Measurements from ENCODE around the gene KLHL30. TPM values are rescaled to one million over a fixed set of nuclear protein-coding genes. Genes with fewer than 3 reads are reported as not detected.

KLHL30 gene
- total and polyA plus RNA-seq, 3 donors from 2014 or later, result 0.16 to 0.37 (median 0.29) TPM

DNA sequence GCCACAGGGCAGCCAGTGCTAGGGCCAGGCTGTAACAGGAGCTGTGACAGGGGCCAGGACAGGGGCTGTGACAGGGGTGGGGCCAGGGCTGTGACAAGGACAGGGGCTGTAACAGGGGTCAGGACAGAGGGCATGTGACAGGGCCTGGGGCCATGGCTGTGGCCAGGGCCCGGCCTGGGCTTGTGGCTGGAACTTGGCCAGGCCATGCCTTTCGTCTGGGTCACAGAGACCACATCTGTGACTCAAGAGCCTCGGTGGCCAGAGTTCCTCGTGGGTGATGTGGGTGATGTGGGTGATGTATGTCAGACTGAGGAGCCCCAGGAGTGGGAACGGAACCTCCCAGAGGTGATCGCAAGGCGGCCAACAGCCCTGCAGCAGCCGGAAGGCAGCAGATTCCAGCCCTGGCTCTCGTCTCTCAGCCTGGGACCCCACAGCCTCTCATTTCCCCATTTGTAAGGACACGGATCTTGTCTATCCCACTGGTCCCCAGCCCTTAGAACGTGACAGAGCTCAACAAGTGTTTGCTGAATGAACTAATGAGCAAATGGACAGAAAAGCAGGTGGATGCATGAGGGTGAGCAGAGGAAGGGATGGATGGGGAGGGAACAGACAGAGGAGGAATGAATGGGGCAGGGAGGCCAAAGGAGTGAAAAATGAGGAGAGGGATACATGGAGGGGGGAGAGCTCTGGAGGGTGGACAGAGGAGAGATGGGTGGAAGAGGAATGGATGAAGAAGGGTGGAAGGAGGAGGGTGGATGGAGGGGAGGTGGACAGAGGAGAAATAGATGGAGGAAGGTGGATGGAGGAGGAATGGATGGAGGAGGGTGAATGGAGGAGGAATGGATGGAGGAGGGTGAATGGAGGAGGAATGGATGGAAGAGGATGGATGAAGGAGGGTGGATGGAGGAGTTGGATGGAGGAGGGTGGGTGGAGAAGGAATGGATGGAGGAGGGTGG, 21.0 kb upstream of the KLHL30 start:
- H3K4me3 ChIP-seq, result no peak overlapping the region
- no peaks in the 10 kb centered on the region for H3K36me3 ChIP-seq (ENCODE audit: low read depth, missing control alignments)
- no peaks in the 10 kb centered on the region for H3K9me3 ChIP-seq
- no peak overlapping the region for H3K27ac ChIP-seq
- intact Hi-C loops (cut with DNase I; ENCODE audit: low total_unique reads), result no loop called here
- WGBS, 2 donors, result 73 to 79% methylated on average over 10 to 11 of the region's 11 CpGs
- H3K27me3 ChIP-seq, result no peaks in the 10 kb centered on the region
- no peak for DNase-seq
- TF ChIP-seq, protein P1, sequence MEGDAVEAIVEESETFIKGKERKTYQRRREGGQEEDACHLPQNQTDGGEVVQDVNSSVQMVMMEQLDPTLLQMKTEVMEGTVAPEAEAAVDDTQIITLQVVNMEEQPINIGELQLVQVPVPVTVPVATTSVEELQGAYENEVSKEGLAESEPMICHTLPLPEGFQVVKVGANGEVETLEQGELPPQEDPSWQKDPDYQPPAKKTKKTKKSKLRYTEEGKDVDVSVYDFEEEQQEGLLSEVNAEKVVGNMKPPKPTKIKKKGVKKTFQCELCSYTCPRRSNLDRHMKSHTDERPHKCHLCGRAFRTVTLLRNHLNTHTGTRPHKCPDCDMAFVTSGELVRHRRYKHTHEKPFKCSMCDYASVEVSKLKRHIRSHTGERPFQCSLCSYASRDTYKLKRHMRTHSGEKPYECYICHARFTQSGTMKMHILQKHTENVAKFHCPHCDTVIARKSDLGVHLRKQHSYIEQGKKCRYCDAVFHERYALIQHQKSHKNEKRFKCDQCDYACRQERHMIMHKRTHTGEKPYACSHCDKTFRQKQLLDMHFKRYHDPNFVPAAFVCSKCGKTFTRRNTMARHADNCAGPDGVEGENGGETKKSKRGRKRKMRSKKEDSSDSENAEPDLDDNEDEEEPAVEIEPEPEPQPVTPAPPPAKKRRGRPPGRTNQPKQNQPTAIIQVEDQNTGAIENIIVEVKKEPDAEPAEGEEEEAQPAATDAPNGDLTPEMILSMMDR (IDR thresholded peaks at IDR 0.05), result no peak
- TF ChIP-seq POLR2A (IDR thresholded peaks at IDR 0.05), result no peak
- H3K4me1 ChIP-seq, result no peaks in the 10 kb centered on the region

DNA sequence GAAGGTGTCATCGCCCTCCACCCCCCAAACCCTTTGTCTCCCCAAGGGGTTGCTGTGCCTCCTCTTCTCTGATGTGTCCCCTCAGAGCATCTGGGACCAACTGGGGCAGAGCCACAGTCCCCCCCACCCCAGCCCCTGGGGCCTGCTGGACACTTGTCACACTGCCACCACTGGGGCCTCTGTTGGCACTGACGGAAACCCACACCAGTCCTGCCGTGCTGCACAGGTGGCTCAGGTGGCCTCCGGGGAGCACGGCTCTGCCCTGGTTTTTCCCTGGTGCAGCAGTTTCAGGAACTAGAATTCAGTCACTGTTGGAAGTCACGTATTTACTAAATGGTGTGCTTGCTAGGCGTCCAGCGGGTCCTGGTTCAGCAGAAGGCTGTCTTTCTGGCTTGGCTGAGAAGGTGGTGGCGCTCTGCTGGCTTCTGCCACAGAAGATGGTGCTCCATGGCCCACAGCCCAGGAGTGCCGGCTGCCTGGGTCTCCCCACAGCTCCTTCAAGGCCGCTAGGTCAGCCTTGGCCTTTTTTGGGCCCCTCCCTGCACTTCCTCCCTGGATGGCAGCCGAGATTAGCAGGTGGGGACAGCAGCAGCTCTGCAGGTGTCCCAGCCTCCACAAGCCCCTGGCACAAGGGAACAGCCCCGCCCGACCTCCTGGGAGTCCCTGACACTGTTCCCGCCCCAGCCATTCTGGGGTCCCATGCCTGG, 18.6 kb upstream of the KLHL30 start:
- Histone ChIP-seq H3K9me3 (no peaks in the 10 kb centered on the region), H3K36me3 (ENCODE audit: low read depth, missing control alignments) (no peaks in the 10 kb centered on the region), H3K27ac (no peak overlapping the region), H3K4me1 (no peaks in the 10 kb centered on the region), H3K27me3 (no peaks in the 10 kb centered on the region), H3K4me3 (no peak overlapping the region)
- TF ChIP-seq, protein P1 (IDR thresholded peaks at IDR 0.05), result no peak
- no peak for TF ChIP-seq POLR2A (IDR thresholded peaks at IDR 0.05)
- DNase-seq, result no peak
- intact Hi-C loops (cut with DNase I; ENCODE audit: low total_unique reads), result no loop called here
- 65 to 71% methylated on average over 6 to 15 of the region's 15 CpGs for WGBS, 2 donors

DNA sequence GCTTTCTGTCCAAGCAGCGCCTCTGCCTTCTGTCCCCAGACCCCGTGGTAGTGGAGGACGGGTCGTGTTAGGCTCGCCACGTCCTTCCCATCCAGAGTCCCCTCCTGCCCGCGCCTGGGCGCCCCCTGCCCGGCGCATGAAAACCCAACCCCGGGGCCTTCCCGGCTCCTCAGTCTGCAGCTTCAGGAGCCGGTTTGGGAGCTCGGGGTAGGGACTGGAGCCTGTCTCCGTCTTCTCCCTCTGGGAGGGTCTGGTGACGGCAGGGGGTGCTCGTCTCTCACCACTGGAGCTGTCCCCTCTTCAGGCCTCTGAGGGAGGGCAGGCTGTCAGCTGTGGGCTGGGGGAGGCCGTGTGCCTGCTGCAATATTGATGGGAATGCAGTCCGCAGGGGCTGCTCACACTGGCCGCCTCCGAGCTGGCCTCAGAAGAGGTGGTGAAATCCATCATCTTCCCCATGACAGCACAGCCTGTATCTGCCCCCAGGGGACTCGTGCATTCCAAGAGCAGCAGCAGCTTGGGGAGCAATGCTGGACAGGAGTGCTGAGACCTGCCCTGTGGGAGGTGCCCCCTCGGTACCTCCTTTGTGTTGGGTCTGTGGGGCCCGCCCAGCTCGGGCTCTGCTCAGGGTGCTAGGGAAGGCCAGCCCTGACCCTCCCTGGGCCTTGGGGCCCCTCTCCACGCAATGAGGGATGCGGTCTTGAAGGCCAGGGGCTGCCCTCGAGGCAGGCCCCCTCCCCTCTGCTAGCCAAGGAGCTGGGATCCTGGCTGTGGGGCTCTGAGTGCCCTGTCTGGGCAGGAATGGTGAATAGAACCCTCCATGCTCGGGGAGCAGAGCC, 17.8 kb upstream of the KLHL30 start:
- TF ChIP-seq, protein P1 (IDR thresholded peaks at IDR 0.05), result no peak
- TF ChIP-seq POLR2A (IDR thresholded peaks at IDR 0.05), result no peak
- WGBS, 2 donors, result 56 to 80% methylated on average over 1 to 30 of the region's 30 CpGs
- H3K27ac ChIP-seq, result no peak overlapping the region
- intact Hi-C loops (cut with DNase I; ENCODE audit: low total_unique reads), result no loop called here
- no peaks in the 10 kb centered on the region for H3K36me3 ChIP-seq (ENCODE audit: low read depth, missing control alignments)
- no peaks in the 10 kb centered on the region for H3K9me3 ChIP-seq
- no peak overlapping the region for H3K4me3 ChIP-seq
- no peaks in the 10 kb centered on the region for H3K27me3 ChIP-seq
- no peak for DNase-seq
- no peaks in the 10 kb centered on the region for H3K4me1 ChIP-seq

DNA sequence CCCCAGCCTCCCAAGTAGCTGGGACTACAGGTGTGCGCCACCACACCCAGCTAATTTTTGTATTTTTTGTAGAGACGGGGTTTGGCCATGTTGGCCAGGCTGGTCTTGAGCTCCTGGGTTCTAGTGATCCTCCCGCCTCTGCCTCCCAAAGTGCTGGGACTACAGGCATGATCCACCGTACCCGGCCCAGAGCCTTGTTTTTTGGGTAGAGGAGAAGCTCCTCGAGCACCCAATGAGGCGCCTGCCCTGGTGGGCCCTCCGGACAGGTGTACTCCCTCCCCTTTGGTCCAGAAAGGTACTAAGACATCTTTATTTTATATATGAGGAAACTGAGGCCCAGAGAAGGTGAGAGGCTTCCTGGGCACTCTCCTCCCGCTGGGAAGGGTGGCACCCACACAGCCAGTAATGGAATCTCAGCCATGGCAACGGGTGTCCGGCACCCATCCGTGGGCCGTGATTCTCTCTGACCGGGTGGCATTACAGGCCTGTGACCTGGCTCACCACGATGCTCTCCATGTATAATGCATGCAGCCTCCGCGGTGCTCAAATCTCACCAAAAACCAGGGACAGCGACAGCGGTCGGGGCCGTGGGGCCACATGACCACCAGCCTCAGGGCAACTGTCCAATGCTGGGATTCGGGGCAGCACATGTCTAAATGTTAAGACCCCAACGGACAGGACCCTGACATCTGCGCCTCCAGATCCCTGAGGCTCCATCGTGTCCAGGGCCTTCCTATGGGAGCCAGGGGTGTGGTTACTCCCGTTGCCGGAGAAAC, 16.8 kb upstream of the KLHL30 start:
- no peak for DNase-seq
- H3K36me3 ChIP-seq (ENCODE audit: low read depth, missing control alignments), result no peaks in the 10 kb centered on the region
- no peaks in the 10 kb centered on the region for H3K9me3 ChIP-seq
- H3K27me3 ChIP-seq, result no peaks in the 10 kb centered on the region
- WGBS, 2 donors, result 85 to 88% methylated on average over 17 to 27 of the region's 27 CpGs
- intact Hi-C loops (cut with DNase I; ENCODE audit: low total_unique reads), result no loop called here
- no peaks in the 10 kb centered on the region for H3K4me1 ChIP-seq
- TF ChIP-seq POLR2A (IDR thresholded peaks at IDR 0.05), result no peak
- TF ChIP-seq, protein P1 (IDR thresholded peaks at IDR 0.05), result no peak
- no peak overlapping the region for H3K27ac ChIP-seq
- no peak overlapping the region for H3K4me3 ChIP-seq
